HG02642 (cell line): ENCODE measurements around the gene RYR3.

Experiments used
- ATAC-seq: cut with Tn5 transposase; IDR thresholded peaks from one replicate; pipeline ENCODE4 v1.9.1; 2021; ENCODE audit warnings: mild to moderate bottlenecking; ENCODE audit not compliant: unreplicated experiment, poor library complexity

Gene RYR3

GRCh38 chr15:33846142-33846541 lies 535.4 kb downstream of the RYR3 start:
- ATAC-seq: no peak

GRCh38 chr15:33846862-33847261 lies 536.1 kb downstream of the RYR3 start:
- no peak for ATAC-seq

GRCh38 chr15:33848011-33848410 lies 537.2 kb downstream of the RYR3 start:
- no peak for ATAC-seq

- no peak for ATAC-seq
Observed at GRCh38 chr15:33851079-33851478, 540.3 kb downstream of the RYR3 start.

DNA sequence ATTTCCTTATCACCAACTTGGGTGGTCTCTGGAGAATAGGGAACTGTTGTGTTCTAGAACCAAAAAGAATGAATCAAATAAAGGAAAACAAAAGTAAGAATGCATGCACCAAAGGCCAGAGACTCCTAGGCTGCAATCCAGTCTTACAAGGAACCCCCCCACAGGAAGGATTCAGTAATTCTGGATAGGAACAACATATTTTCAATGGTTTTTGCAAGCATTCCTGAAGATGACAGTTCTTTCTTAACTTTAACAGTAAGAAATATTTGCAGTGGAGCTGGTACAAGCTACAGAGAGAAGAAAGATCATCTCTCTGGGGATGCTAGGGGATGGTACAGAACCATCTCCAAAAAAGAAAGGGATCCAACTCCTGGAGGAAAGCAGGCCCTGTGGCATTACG lies 541.3 kb downstream of the RYR3 start:
- no peak for ATAC-seq

DNA sequence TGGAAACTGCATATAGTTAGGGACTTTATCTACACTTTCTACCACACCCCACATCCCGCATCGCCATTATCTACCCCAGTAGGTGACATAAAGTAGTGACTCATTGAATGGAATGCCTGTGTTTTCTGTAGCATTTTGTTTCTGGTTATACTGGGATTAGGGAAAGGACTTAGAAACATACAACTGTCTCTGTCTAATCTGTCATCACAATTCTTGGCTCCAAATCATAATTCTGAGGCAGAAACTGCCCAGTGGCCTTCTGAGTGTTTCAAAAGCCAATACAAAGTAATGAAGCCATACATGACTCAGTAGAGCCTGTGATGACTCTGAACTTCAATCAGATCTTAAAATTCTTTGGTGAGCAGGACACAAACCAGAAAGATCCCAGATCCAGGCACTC lies 541.8 kb downstream of the RYR3 start:
- no peak for ATAC-seq

DNA sequence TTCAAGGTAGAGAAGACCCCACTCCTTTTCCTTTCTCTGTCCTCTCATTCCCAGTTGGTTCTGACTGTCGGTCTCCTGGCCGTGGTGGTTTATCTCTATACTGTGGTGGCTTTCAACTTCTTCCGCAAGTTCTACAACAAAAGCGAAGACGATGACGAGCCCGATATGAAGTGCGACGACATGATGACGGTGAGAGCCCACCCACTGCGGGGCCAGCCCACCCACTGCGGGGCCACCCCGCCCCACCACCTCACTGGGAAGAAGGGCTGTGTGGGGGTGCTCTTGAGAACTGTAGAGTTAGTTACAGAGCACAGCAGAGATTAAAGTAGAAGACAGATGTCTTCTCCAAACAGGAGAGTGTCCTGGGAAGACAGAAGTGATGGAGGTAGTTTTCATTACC lies 547.0 kb downstream of the RYR3 start:
- ATAC-seq: no peak

DNA sequence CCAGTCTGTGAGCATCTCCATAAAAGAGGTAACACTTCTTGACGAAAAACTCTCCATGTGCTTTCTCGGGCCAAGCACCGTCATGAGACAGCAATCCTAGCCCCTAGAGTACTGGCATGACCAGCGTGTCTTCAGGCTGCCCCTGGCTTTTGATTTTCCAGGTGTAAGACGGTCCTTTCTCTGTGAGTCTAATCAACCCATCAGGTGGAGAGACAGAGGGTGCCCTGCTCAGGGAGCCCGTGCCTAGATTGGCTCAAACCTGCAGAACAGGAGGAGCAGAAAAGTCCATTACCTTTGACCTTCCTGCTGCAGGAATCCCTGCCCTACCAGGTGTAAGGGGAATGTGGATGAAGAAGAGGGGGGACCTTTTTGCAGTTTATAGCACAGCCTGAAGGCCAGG lies 548.1 kb downstream of the RYR3 start:
- ATAC-seq: no peak

- ATAC-seq: no peak
Observed at GRCh38 chr15:33859992-33860545, 549.3 kb downstream of the RYR3 start.

DNA sequence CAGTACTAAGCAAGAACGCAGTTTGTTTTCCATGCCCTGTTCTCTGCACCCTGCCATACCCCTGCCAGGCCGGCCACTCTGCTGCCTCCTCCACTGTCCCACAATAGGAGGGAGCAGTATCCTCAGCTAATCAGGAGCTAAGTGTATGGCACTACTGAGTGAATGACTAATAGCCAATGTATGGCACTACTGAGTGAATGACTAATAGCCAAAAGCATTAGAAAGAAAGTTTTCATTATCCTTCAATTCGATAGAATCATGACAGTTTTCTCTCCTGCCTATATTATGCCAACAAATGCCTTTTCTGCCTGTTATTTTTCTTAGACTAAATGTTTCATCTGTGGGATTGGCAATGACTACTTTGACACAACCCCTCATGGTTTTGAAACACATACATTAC lies 550.0 kb downstream of the RYR3 start:
- ATAC-seq: no peak

- no peak for ATAC-seq
Observed at GRCh38 chr15:33864360-33865075, 553.8 kb downstream of the RYR3 start.

- ATAC-seq: no peak
Observed at GRCh38 chr15:33865416-33865815, 554.6 kb downstream of the RYR3 start.

- ATAC-seq: no peak
Observed at GRCh38 chr15:33866101-33866737, 555.5 kb downstream of the RYR3 start.

DNA sequence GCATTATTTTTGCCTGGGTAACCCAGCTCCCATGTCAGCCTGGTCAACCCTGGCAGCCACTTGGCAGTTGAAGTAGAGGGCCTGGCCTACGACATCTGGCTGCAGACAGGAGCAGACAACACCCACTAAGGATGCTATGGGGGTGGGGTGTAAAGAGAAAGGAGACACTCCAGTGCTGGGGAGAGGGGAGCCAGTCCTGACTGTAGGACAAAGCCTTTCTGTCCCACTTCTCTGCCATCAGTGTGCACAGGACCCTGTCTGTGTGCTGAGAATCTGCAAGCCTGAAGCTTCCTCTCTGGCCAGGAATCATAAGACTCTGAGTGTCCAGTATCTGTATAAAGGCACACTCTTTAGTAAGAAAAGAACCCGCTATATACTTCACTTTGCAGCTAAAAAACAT lies 561.2 kb downstream of the RYR3 start:
- ATAC-seq: no peak

GRCh38 chr15:33872416-33873106 lies 561.8 kb downstream of the RYR3 start:
- ATAC-seq: no peak

GRCh38 chr15:33874156-33874555 lies 563.4 kb downstream of the RYR3 start:
- ATAC-seq: no peak

GRCh38 chr15:33882921-33883320 lies 572.2 kb downstream of the RYR3 start:
- ATAC-seq: no peak

- no peak for ATAC-seq
Observed at GRCh38 chr15:33888176-33888575, 577.4 kb downstream of the RYR3 start.

DNA sequence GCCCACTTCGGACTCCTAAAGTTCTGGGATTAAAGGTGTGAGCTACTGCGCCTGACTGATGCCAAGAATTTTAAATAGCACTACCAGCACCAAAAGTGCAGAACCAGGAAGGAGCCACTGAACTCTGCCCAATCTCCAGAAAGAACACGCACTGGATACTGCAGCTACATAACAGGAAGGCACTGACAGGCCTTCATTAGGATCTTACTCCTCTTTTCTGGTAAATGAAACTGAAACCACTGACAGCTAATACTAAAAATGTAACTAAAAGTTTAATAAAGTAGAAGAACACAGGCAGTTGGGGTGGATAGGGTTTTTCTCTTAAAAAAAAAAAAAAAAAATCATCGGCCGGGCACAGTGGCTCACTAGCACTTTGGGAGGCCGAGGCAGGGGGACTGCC lies 583.4 kb downstream of the RYR3 start:
- ATAC-seq: peak; percentile 57

- no peak for ATAC-seq
Observed at GRCh38 chr15:33902043-33902442, 591.3 kb downstream of the RYR3 start.

GRCh38 chr15:33903661-33904060 lies 592.9 kb downstream of the RYR3 start:
- no peak for ATAC-seq
